Sigmoid colon (tissue), 4 donors: ENCODE results near the gene MARS1.

Experiments
- POLR2A ChIP-seq, 2 donors: fragments of 450-650 bp; IDR thresholded peaks; one replicate each; pipeline ENCODE4 v1.6.1; 2016; ENCODE audit warnings: antibody characterized with exemption in 2 of 2, mild to moderate bottlenecking in 2 of 2, moderate library complexity in 2 of 2
- POLR2AphosphoS5 ChIP-seq, 4 donors: sonication (generic); formaldehyde crosslinking; IDR thresholded peaks; one replicate each; pipeline ENCODE4 v1.6.1; 2017; ENCODE audit warnings: antibody characterized with exemption in 4 of 4
- TF ChIP-seq, protein P1 (sequence below), 4 experiments: fragments of 450-650 bp in 3 of 4; fragments of 200-600 bp in 1 of 4; IDR thresholded peaks; one replicate each; pipeline ENCODE4 v1.5.1; 2016 to 2019; ENCODE audit warnings: antibody characterized with exemption in 4 of 4, mild to moderate bottlenecking in 3 of 4, moderate library complexity in 2 of 4

DNA sequence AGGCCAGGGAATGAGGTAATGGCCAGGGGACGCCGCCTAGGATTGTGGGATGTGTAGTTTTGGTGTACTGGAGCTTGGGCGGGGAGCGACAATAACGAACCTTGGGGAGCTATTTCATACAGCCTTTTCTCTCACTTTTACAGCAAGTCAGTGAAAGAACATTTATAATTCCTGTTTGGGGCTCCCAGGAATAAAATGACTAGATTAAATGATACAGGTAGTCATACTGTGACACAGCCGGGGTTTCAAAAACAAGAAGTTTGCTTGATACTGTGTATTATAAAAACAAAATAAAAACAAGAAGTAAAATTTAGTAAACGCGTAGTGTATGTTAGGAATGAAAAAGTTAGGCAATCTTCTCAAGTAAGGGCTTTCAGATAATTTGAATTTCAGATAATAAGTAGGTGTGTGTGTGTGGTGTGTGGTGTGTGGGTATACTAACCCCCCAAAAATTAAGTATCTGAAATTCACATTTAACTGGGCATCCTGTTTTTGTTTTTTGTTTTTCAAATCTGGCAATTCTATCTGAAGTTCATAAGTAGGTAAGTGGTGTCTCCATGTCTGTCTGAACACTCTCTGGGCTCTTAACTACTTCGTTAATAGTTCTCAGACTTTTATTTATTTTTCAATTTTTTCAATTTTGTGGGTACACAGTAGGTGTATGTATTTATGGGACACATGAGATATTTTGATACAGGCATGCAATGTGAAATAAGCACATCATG lies 59.6 kb downstream of the MARS1 start:
- TF ChIP-seq POLR2A (IDR thresholded peaks at IDR 0.05) (no peak), POLR2AphosphoS5 (IDR thresholded peaks at IDR 0.05) (no peak)
- TF ChIP-seq, protein P1, sequence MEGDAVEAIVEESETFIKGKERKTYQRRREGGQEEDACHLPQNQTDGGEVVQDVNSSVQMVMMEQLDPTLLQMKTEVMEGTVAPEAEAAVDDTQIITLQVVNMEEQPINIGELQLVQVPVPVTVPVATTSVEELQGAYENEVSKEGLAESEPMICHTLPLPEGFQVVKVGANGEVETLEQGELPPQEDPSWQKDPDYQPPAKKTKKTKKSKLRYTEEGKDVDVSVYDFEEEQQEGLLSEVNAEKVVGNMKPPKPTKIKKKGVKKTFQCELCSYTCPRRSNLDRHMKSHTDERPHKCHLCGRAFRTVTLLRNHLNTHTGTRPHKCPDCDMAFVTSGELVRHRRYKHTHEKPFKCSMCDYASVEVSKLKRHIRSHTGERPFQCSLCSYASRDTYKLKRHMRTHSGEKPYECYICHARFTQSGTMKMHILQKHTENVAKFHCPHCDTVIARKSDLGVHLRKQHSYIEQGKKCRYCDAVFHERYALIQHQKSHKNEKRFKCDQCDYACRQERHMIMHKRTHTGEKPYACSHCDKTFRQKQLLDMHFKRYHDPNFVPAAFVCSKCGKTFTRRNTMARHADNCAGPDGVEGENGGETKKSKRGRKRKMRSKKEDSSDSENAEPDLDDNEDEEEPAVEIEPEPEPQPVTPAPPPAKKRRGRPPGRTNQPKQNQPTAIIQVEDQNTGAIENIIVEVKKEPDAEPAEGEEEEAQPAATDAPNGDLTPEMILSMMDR (IDR thresholded peaks at IDR 0.05): no peak
